ENCODE measurements around the gene TMEM256. TPM values are rescaled to one million over a fixed set of nuclear protein-coding genes. Genes with fewer than 3 reads are reported as not detected.

The TMEM256 gene
- total RNA-seq, 1 experiment from 2014 or later, result 40.2 TPM

DNA sequence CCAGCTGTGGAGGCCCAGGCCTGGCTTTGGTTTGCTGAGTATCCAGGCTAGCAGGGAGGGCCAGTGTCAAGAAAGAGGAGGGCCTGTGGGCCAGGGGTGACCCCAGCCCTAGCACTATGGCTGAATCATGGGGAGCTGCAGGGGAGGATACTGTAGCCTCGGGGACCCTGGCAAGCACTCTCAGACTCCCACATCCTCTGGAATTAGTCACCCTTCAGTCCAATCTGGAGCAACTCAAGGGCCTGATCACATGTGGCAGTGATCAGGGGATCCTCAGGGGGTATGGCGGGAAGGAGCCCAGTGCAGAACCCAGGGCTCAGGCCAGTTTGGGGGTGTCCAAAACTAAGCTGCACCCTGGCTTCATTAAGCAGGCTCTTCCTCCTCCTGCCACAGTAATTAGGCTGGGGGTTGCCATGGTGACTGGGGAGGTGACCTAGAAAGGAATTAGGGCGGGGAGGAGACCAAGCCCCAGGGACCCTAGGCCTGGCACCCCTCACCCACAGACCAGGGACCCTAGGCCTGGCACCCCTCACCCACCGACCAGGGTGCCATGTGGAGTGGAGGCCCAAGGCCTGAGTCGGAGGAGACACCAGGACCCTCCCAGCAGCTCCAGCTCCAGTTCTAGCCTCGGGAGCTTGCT is 9.6 kb upstream of the TMEM256 start:
- intact Hi-C loops (cut with micrococcal nuclease; ENCODE audit: unreplicated experiment), result no loop called here
- Histone ChIP-seq H3K4me3 (ENCODE audit: low read depth, low read length) (no peak overlapping the region), H3K4me1 (no peaks in the 10 kb centered on the region), H3K27me3 (replicated peaks; ENCODE audit: control insufficient read depth, insufficient read depth, low read length) (no peaks in the 10 kb centered on the region), H3K9me3 (no peaks in the 10 kb centered on the region), H3K36me3 (ENCODE audit: control insufficient read depth, insufficient read depth, low read length) (no peaks in the 10 kb centered on the region)
- Mint-ChIP-seq H3K4me1 (ENCODE audit: low read depth, unreplicated experiment) (no peaks in the 10 kb centered on the region), H3K27ac (ENCODE audit: unreplicated experiment) (no peak overlapping the region), H3K36me3 (ENCODE audit: insufficient read depth, unreplicated experiment) (no peaks in the 10 kb centered on the region), H3K27me3 (ENCODE audit: insufficient read depth, unreplicated experiment) (no peaks in the 10 kb centered on the region), H3K9me3 (ENCODE audit: unreplicated experiment) (no peaks in the 10 kb centered on the region), H3K4me3 (ENCODE audit: unreplicated experiment) (no peak overlapping the region)
- DNase-seq, result no peak
- BruUV-seq (replicated peaks), result no TSS peak
- ChIA-PET POLR2A (no interaction called here), CTCF (no interaction called here)
- TF ChIP-seq CTCF (IDR thresholded peaks at IDR 0.05; ENCODE audit: insufficient read depth in 1 of 2, low read depth in 1 of 2, low read length in 1 of 2, severe bottlenecking in 1 of 2, unreplicated experiment in 1 of 2), result no peak

- Mint-ChIP-seq H3K27ac (ENCODE audit: unreplicated experiment) (no peak overlapping the region), H3K27me3 (ENCODE audit: insufficient read depth, unreplicated experiment) (no peaks in the 10 kb centered on the region), H3K9me3 (ENCODE audit: unreplicated experiment) (no peaks in the 10 kb centered on the region), H3K36me3 (ENCODE audit: insufficient read depth, unreplicated experiment) (no peaks in the 10 kb centered on the region), H3K4me3 (ENCODE audit: unreplicated experiment) (no peak overlapping the region), H3K4me1 (ENCODE audit: low read depth, unreplicated experiment) (no peaks in the 10 kb centered on the region)
- Histone ChIP-seq H3K9me3 (no peaks in the 10 kb centered on the region), H3K27me3 (replicated peaks; ENCODE audit: control insufficient read depth, insufficient read depth, low read length) (no peaks in the 10 kb centered on the region), H3K36me3 (ENCODE audit: control insufficient read depth, insufficient read depth, low read length) (no peaks in the 10 kb centered on the region), H3K4me1 (no peaks in the 10 kb centered on the region), H3K4me3 (ENCODE audit: low read depth, low read length) (no peak overlapping the region)
- CTCF ChIA-PET, result no interaction called here
- intact Hi-C loops (cut with micrococcal nuclease; ENCODE audit: unreplicated experiment), result no loop called here
- BruUV-seq (replicated peaks), result no TSS peak
- POLR2A ChIA-PET, result no interaction called here
- no peak for TF ChIP-seq CTCF (IDR thresholded peaks at IDR 0.05; ENCODE audit: insufficient read depth in 1 of 2, low read depth in 1 of 2, low read length in 1 of 2, severe bottlenecking in 1 of 2, unreplicated experiment in 1 of 2)
- no peak for DNase-seq
Measured at GRCh38 chr17:7411427-7411750, 7.5 kb upstream of the TMEM256 start.

DNA sequence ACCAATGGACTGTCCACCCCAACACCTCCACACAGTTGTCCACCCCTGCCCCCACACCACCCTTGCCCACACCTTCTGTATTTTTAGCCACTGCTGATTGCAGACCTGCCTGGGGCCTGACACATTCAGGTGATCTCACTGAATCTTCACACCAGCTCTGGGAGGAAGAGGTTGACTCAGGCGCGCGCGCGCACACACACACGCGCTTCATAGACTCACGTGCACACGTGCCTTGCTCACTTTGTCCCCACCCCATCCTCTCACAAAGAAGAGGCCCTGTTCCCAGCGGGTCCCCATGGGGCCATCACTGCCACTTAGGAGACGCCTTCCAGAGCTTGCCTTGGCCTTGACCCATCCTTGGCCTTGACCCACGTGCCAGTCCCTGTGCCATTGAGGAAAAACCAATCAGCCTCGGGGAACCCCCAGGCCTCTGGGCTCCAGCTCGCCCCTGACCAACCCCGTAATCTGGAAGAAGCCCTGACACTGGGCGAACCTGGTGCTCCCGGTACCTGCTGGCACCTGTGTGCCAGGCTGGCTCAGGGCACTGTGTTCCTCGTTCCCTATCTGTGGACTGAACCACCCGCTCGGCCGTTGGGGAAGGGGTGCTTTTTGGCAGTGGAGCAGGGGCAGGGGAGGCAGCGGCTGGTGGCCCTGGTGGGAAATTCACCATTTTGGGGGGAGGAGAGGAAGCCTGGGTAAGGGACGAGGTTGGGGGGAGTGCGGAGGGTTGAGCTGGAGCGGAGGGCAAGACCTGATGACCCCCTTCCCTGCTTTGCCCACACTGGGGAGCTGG is 6.9 kb upstream of the TMEM256 start:
- no peak for TF ChIP-seq CTCF (IDR thresholded peaks at IDR 0.05; ENCODE audit: insufficient read depth in 1 of 2, low read depth in 1 of 2, low read length in 1 of 2, severe bottlenecking in 1 of 2, unreplicated experiment in 1 of 2)
- ChIA-PET CTCF (no interaction called here), POLR2A (no interaction called here)
- intact Hi-C loops (cut with micrococcal nuclease; ENCODE audit: unreplicated experiment), result no loop called here
- no peaks in the 10 kb centered on the region for H3K27me3 Mint-ChIP-seq (ENCODE audit: insufficient read depth, unreplicated experiment)
- no peak for DNase-seq
- H3K36me3 ChIP-seq (ENCODE audit: control insufficient read depth, insufficient read depth, low read length), result no peaks in the 10 kb centered on the region
- H3K36me3 Mint-ChIP-seq (ENCODE audit: insufficient read depth, unreplicated experiment), result no peaks in the 10 kb centered on the region
- no peak overlapping the region for H3K4me3 ChIP-seq (ENCODE audit: low read depth, low read length)
- H3K4me1 Mint-ChIP-seq (ENCODE audit: low read depth, unreplicated experiment), result peaks cover 4% of the 10 kb centered on the region
- no peak overlapping the region for H3K4me3 Mint-ChIP-seq (ENCODE audit: unreplicated experiment)
- H3K27me3 ChIP-seq (replicated peaks; ENCODE audit: control insufficient read depth, insufficient read depth, low read length), result no peaks in the 10 kb centered on the region
- no TSS peak for BruUV-seq (replicated peaks)
- no peaks in the 10 kb centered on the region for H3K9me3 ChIP-seq
- H3K9me3 Mint-ChIP-seq (ENCODE audit: unreplicated experiment), result no peaks in the 10 kb centered on the region
- H3K27ac Mint-ChIP-seq (ENCODE audit: unreplicated experiment), result no peak overlapping the region
- no peaks in the 10 kb centered on the region for H3K4me1 ChIP-seq

All from Caco-2 (cell line).